Ramos (cell line): ENCODE measurements around the gene SLFN14.
"Not testable (repeated sequence)": the region's sequence is repeated elsewhere in the genome, so short reads cannot be mapped to it uniquely, and the experiment has no call there.

Experiments
- in situ Hi-C: fragments of 300-500 bp; cut with MboI; formaldehyde crosslinking; loops from one replicate; pipeline ENCODE4 v1.14.3; 2022; ENCODE audit warnings: low sequenced_read_pairs; ENCODE audit not compliant: unreplicated experiment

Gene SLFN14

GRCh38 chr17:35563181-35563580 lies 2.6 kb upstream of the SLFN14 start:
- in situ Hi-C loops: not testable (repeated sequence)

- in situ Hi-C loops: no loop called here
These were observed 966 bp downstream of the SLFN14 start for GRCh38 chr17:35559495-35560210.

GRCh38 chr17:35557353-35557752 lies 3.3 kb downstream of the SLFN14 start:
- in situ Hi-C loops: no loop called here

GRCh38 chr17:35555691-35556090 lies 4.9 kb downstream of the SLFN14 start:
- in situ Hi-C loops: no loop called here

GRCh38 chr17:35554668-35555067 lies 6.0 kb downstream of the SLFN14 start:
- in situ Hi-C loops: no loop called here

- in situ Hi-C loops: no loop called here
These were observed 7.3 kb downstream of the SLFN14 start for GRCh38 chr17:35553310-35553709.

GRCh38 chr17:35548978-35549377 lies 11.6 kb downstream of the SLFN14 start:
- in situ Hi-C loops: no loop called here

- in situ Hi-C loops: no loop called here
These were observed 12.3 kb downstream of the SLFN14 start for GRCh38 chr17:35548208-35548810.

GRCh38 chr17:35546487-35546886 lies 14.1 kb downstream of the SLFN14 start:
- in situ Hi-C loops: no loop called here

GRCh38 chr17:35545150-35545549 lies 15.5 kb downstream of the SLFN14 start:
- in situ Hi-C loops: no loop called here

GRCh38 chr17:35543856-35544255 lies 16.8 kb downstream of the SLFN14 start:
- in situ Hi-C loops: no loop called here

GRCh38 chr17:35542990-35543389 lies 17.6 kb downstream of the SLFN14 start:
- in situ Hi-C loops: no loop called here

GRCh38 chr17:35541434-35541833 lies 19.2 kb downstream of the SLFN14 start:
- in situ Hi-C loops: no loop called here

- in situ Hi-C loops: no loop called here
These were observed 19.8 kb downstream of the SLFN14 start for GRCh38 chr17:35540589-35541404.

GRCh38 chr17:35539659-35540026 lies 21.0 kb downstream of the SLFN14 start:
- in situ Hi-C loops: loop anchor here (5.0 to 10.0 kb wide), 2 partner anchors 227 to 375 kb away; no protein-coding TSS in a partner anchor

- in situ Hi-C loops: loop anchor here (5.0 to 10.0 kb wide), 2 partner anchors 225 to 373 kb away; no protein-coding TSS in a partner anchor
These were observed 22.9 kb downstream of the SLFN14 start, which contains the start of gene SLFN12L for GRCh38 chr17:35537601-35538141. Gene SLFN12L (minus strand): TSS chr17:35537678. CDS start chr17:35522364, 15,314 bp downstream.

- in situ Hi-C loops: loop anchor here (5.0 to 10.0 kb wide), 2 partner anchors 224 to 372 kb away; no protein-coding TSS in a partner anchor
These were observed 23.9 kb downstream of the SLFN14 start for GRCh38 chr17:35536664-35537171.

- in situ Hi-C loops: loop anchor here (5.0 to 10.0 kb wide), 2 partner anchors 223 to 371 kb away; no protein-coding TSS in a partner anchor
These were observed 25.2 kb downstream of the SLFN14 start for GRCh38 chr17:35535406-35535805.

- in situ Hi-C loops: loop anchor here (5.0 to 10.0 kb wide), 2 partner anchors 222 to 370 kb away; no protein-coding TSS in a partner anchor
These were observed 26.0 kb downstream of the SLFN14 start for GRCh38 chr17:35534576-35535093.

GRCh38 chr17:35531160-35531559 lies 29.5 kb downstream of the SLFN14 start:
- in situ Hi-C loops: loop anchor here (10.0 kb wide), 1 partner anchor 366 kb away; no protein-coding TSS in a partner anchor
